GM19351 (cell line): ENCODE measurements around the gene MAG.

ENCODE experiments used
- ATAC-seq: cut with Tn5 transposase; IDR thresholded peaks from one replicate; pipeline ENCODE4 v1.9.1; 2021; ENCODE audit warnings: mild to moderate bottlenecking, moderate library complexity; ENCODE audit not compliant: unreplicated experiment

The MAG gene

GRCh38 chr19:35265126-35265899, 26.6 kb upstream of the MAG start:
- ATAC-seq, result no peak

DNA sequence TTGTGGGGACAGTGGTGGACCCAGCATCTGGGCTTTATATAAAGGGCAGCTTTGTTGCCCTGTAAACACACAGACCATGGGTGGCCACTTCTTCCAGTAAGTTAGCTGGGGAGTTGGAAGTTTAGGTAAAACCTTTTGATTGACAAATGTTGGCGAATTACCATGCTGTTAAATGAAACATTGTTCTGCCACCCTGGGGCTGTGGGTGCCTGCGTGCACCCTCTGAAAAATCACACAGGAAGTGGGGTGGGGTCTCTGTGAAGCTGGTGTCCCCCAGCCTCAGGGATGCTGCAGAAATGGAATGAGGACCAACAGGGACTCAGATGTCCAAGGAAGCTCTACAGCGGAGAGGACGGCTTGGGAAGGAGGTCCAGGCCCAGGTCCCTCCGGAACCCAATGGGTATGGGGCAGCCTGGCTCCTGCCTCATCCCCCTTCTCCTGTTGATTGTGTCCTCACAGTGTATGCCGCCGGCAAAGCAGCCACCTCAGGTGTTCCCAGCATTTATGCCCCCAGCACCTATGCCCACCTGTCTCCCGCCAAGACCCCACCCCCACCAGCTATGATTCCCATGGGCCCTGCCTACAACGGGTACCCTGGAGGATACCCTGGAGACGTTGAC, 26.0 kb upstream of the MAG start:
- no peak for ATAC-seq

DNA sequence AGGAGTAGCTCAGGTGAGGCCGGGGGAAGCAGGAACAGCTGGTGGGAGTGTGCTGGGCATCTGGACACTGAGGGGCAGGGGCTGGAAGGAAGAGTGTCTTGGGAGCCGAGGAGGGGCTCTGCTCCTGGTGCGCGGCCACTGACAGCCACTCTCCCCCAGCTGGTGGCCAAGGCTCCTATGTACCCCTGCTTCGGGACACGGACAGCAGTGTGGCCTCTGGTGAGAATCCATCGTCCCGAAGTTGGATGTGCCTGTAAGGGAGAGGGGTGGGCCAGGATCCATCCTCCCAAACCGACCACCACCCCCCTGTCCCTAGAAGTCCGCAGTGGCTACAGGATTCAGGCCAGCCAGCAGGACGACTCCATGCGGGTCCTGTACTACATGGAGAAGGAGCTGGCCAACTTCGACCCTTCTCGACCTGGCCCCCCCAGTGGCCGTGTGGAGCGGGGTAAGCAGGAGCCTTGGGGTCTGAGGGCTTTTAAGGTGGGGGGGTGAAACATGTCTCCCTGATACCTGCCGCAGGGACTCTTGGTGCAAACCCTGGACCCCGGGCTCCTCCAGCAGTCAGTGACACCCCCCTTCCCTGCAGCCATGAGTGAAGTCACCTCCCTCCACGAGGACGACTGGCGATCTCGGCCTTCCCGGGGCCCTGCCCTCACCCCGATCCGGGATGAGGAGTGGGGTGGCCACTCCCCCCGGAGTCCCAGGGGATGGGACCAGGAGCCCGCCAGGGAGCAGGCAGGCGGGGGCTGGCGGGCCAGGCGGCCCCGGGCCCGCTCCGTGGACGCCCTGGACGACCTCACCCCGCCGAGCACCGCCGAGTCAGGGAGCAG, 25.2 kb upstream of the MAG start:
- ATAC-seq, result no peak

GRCh38 chr19:35267353-35267817, 24.6 kb upstream of the MAG start:
- no peak for ATAC-seq

DNA sequence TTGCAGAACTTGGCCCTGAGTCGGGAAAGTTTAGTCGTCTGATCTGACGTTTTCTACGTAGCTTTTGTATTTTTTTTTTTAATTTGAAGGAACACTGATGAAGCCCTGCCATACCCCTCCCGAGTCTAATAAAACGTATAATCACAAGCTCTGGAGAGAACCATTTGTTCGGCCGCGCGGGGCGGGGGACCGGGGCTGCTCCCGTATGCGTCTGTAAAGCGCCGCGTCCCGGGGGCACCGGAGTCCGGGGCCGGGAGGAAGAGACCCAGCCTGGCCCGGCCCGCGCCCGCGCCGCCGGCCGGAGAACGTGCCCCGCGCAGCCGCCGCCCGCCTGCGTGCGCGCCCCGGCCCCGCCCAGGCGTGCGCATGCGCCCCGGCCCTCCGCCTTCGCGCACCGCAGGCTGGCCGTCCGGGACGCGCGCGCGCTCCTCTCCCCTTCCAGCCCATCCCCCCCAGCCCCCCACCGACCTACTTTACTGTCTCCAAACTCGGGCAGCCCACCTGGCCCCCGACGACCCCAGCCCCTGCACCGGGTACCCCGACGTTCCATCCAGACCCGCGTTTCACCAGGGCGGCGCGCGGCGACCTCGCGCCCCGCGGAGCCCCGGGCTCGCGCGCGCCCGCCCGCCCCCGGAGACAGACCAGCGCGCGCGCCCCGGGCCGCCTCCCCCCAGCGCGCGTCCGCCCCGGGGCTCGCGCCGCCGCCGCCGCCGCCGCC, 24.0 kb upstream of the MAG start:
- ATAC-seq, result peak; percentile 45

- no peak for ATAC-seq
Observed at GRCh38 chr19:35268536-35269437, 23.2 kb upstream of the MAG start, which contains the start of gene USF2. USF2 (plus strand) TSS chr19:35268962; CDS start chr19:35269102, 140 bp downstream.

GRCh38 chr19:35269438-35270117, 22.4 kb upstream of the MAG start:
- ATAC-seq, result peak; percentile 49

DNA sequence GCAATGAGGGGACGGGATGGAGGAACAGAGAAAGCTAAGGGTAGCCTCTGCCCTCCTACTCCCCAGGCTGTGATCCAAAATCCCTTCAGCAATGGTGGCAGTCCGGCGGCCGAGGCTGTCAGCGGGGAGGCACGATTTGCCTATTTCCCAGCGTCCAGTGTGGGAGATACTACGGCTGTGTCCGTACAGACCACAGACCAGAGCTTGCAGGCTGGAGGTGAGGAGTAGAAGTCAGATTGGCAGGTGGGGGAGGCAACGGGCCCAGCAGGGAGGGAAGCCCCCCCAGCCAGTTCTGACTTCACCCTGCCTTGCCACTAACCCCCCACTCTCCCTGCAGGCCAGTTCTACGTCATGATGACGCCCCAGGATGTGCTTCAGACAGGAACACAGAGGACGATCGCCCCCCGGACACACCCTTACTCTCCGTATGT, 21.6 kb upstream of the MAG start:
- ATAC-seq, result no peak

GRCh38 chr19:35271546-35271945, 20.4 kb upstream of the MAG start:
- ATAC-seq, result no peak

- no peak for ATAC-seq
Observed at GRCh38 chr19:35272122-35272719, 19.7 kb upstream of the MAG start.

DNA sequence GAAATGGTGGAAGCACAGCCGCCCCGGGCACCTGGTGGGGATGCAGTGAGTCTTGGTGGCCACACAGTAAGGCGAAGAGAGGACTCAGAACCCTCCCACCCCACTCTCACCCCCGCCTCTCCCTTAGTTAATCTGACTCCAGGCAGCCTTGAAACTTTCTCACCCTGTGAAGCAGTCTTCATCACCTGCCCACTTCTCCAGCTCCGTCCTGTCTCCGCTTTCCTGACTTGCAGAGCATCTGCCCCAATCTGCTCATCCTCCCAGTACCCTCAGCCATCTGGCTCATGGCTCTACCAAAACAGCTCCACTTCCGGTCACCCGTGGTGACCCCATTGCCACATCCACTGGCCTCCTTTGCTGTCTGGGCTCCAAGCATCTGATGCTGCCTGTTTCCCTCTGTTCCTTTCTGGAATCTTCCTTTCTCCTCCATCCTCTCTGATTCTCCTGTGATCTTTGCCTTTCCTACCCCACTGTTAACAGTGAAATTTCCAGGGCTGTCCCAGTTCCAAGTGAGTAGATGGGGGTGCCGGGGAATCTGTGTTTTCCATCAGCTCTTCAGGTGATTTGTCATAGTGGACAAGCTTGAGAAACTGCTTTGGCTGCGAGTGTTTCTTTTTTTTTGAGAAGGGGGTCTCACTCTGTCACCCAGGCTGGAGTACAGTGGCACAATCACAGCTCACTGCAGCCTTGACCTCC, 18.9 kb upstream of the MAG start:
- ATAC-seq, result no peak

DNA sequence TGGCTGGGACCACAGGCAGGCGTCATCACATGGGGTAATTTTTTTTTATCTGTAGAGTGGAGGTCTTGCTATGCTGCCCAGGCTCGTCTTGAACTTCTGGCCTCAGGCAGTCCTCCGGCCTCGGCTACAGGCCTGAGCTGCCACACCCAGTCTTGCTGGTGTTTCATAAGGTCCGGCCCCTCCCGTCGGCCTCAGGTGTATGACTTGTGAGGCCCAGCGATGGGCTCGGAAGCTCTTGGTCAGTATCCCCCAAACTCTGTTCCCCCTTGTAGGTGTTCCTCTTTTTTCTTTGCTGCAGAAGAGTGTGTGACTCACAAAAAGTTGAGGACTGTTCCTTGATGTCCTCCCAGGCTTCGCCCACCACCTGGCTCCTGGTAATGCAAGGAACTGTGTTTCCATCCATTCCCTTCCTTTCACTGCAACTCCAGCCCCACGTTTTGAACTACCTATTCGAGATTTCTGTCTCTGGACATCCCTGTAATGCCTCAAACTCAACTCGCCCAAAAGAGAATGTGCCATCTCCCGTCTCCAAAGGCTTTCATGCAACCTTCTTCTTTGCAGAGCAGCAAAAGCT, 18.2 kb upstream of the MAG start:
- ATAC-seq, result no peak

DNA sequence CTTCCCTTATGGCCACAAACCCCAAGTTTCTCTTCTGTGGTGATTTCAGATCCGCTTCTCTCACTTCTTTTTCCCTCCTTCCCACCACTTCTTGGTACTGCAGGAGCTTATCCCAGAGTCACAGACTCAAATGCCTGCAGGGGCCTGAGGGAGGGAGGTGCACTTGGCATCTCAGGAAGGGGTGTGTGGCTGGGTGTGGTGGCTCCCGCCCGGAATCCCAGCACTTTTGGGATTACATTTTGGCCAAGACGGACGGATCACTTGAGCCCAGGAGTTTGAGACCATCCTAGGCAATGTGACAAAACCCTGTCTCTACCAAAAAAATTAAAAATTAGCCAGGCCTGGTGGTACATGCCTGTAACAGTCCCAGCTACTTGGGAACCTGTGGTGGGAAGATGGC, 17.6 kb upstream of the MAG start:
- no peak for ATAC-seq

DNA sequence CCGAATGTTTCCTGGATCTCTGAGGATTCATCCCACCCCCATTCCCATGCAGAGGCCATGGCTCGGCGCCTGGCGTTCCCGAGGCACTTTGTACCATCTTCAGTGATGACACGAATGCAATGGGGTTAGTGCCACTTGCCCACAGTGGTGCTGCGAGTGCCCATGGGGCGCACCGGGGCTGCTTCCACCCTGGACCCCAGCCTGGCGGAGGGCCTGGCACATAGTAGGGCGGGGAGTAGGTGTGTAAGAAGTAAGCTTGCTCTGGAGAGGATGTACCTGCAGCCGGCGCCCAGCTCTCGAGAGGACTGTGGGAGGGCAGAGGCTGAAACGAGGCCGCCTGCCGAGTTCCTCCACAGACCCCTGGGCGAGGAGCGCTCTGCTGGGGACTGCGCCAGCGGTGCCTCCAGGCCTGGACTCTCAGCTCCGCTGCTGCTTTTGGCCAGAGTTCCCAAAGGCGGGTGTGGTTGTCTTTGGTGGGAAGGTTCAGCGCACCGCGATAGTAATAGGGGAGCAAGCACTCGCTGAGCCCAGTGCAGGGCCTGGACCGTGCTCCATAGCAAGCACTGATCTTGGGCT, 15.2 kb upstream of the MAG start:
- no peak for ATAC-seq

- no peak for ATAC-seq
Observed at GRCh38 chr19:35278578-35279284, 13.2 kb upstream of the MAG start.

DNA sequence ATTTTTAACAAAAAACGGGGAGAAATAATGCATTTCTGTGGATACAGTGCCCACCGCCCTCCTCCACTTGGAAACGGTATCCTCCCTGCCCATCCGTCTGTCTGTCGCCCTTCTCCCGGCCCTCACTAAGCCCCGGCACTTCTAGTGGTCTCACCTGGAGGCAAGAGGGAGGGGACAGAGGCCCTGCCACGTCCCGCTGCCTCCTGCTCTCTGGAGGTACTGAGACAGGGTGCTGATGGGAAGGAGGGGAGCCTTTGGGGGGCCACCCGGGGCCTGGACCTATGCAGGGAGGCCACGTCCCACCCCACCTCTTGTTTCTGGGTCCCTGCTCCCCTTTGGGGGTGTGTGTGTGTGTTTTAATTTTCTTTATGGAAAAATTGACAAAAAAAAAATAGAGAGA, 12.6 kb upstream of the MAG start:
- ATAC-seq, result no peak
